K562 (cell line): ENCODE data around the gene CCL27. TPM values are rescaled to one million over a fixed set of nuclear protein-coding genes. Genes with fewer than 3 reads are reported as not detected.
A peak's percentile ranks its signal among the peaks of the same experiment; 100 is the strongest.

ENCODE experiments used
- ATF2 ChIP-seq: sonication (generic); formaldehyde crosslinking; IDR thresholded peaks from 2 replicates; pipeline ENCODE4 v1.8.1; 2022; ENCODE audit warnings: missing genetic modification reagents
- DMBX1 ChIP-seq: fragments of 250-450 bp; sonication (Bioruptor Pico); IDR thresholded peaks from 2 replicates; pipeline ENCODE4 v1.8.0; 2022; ENCODE audit warnings: inconsistent platforms, mild to moderate bottlenecking, moderate library complexity, borderline replicate concordance
- DNMT1 ChIP-seq: fragments of 450-650 bp; IDR thresholded peaks from 2 replicates; pipeline ENCODE4 v1.6.1; 2016; ENCODE audit warnings: antibody characterized with exemption, mild to moderate bottlenecking
- ELF4 ChIP-seq: fragments of 450-650 bp; formaldehyde crosslinking; IDR thresholded peaks from 2 replicates; pipeline ENCODE4 v1.4.0; 2022; ENCODE audit warnings: missing genetic modification characterization
- FOXA3 ChIP-seq, 2 experiments: fragments of 450-650 bp in 1 of 2; sonication (generic) in 1 of 2; formaldehyde crosslinking; IDR thresholded peaks in 1 of 2; conservative IDR thresholded peaks in 1 of 2; 2 replicates each; pipeline versions ENCODE4 v1.4.0 to v1.8.0; 2020 to 2022; ENCODE audit warnings: mild to moderate bottlenecking in 2 of 2, missing genetic modification reagents in 1 of 2
- GTF2E2 ChIP-seq: fragments of 200-800 bp; sonication (Bioruptor generic); IDR thresholded peaks from 2 replicates; pipeline ENCODE4 v1.6.1; 2016; ENCODE audit warnings: missing genetic modification characterization, missing compliant biosample characterization
- HES1 ChIP-seq: fragments of 450-650 bp; IDR thresholded peaks from 2 replicates; pipeline ENCODE4 v1.6.1; 2016; ENCODE audit warnings: low read depth, mild to moderate bottlenecking, moderate library complexity
- MTA1 ChIP-seq: fragments of 450-650 bp; IDR thresholded peaks from 2 replicates; pipeline ENCODE4 v1.6.1; 2017; ENCODE audit warnings: borderline replicate concordance
- MYC ChIP-seq, 2 experiments: fragments of 250-450 bp in 1 of 2; sonication (Bioruptor Pico) in 1 of 2; IDR thresholded peaks; 2 replicates each; pipeline versions ENCODE4 v1.5.1 to v1.6.1; 2012 to 2021; ENCODE audit warnings: low read depth in 2 of 2, borderline replicate concordance in 1 of 2, improper control_type of control experiment in 1 of 2, low read length in 1 of 2, mild to moderate bottlenecking in 1 of 2, moderate library complexity in 1 of 2
- POLR3A ChIP-seq: IDR thresholded peaks from 2 replicates; pipeline ENCODE4 v1.6.1; 2011; ENCODE audit warnings: borderline replicate concordance, mild to moderate bottlenecking, moderate library complexity; ENCODE audit not compliant: insufficient read length, insufficient read depth; ENCODE audit errors: extremely low read depth
- SMC3 ChIP-seq: conservative IDR thresholded peaks from 2 replicates; pipeline ENCODE4 v1.6.1; 2011; ENCODE audit warnings: low read depth, low read length, improper control_type of control experiment; ENCODE audit not compliant: insufficient read depth
- STAT6 ChIP-seq: sonication (generic); formaldehyde crosslinking; IDR thresholded peaks from 2 replicates; pipeline ENCODE4 v1.8.1; 2023; ENCODE audit warnings: mild to moderate bottlenecking, missing genetic modification reagents
- TAF1 ChIP-seq: IDR thresholded peaks from 2 replicates; pipeline ENCODE4 v1.6.1; 2011; ENCODE audit warnings: mild to moderate bottlenecking, low read length, moderate library complexity; ENCODE audit not compliant: insufficient read depth, control insufficient read depth, severe bottlenecking; ENCODE audit errors: extremely low read depth
- TGIF2 ChIP-seq: sonication (generic); formaldehyde crosslinking; IDR thresholded peaks from 2 replicates; pipeline ENCODE4 v1.8.1; 2022; ENCODE audit warnings: mild to moderate bottlenecking, missing genetic modification reagents, moderate library complexity
- TRIM24 ChIP-seq, 2 experiments: fragments of 450-650 bp; IDR thresholded peaks; 2 replicates each; pipeline ENCODE4 v1.6.1; 2016
- ZBTB26 ChIP-seq: fragments of 450-650 bp; formaldehyde crosslinking; IDR thresholded peaks from 2 replicates; pipeline ENCODE4 v1.4.0; 2022; ENCODE audit warnings: missing genetic modification characterization
- ZNF143 ChIP-seq: sonication (generic); formaldehyde crosslinking; IDR thresholded peaks from 2 replicates; pipeline ENCODE4 v1.9.0; 2022; ENCODE audit warnings: mild to moderate bottlenecking, missing genetic modification reagents
- ZNF263 ChIP-seq: sonication (generic); formaldehyde crosslinking; IDR thresholded peaks from 2 replicates; pipeline ENCODE4 v1.8.0; 2022; ENCODE audit warnings: mild to moderate bottlenecking, missing genetic modification reagents, borderline replicate concordance
- ZNF395 ChIP-seq: fragments of 200-800 bp; sonication (Bioruptor generic); IDR thresholded peaks from 2 replicates; pipeline ENCODE4 v1.6.1; 2017; ENCODE audit warnings: missing genetic modification characterization, missing compliant biosample characterization
- polyA plus RNA-seq, 8 experiments: library from polyadenylated mRNA; depleted of rRNA in 4 of 8; stranded (reverse) in 5 of 8; unstranded in 3 of 8; fragments of >200 nt; fragmentation: Nextera tagmentation in 2 of 8; fragmentation: Illumina TruSeq in 1 of 8; extraction: Ambion mirVana in 2 of 8; extraction: Trizol in 1 of 8; gene quantifications; 2 replicates each; pipeline versions ENCODE4 v1.2.1 to v1.2.3, GENCODE V29; 2011 to 2014; ENCODE audit warnings: inconsistent platforms in 1 of 8, missing spikeins in 1 of 8
- total RNA-seq, 7 experiments: library from RNA; depleted of rRNA in 6 of 7; stranded (reverse); fragments of >200 nt in 6 of 7; fragmentation: Illumina TruSeq in 2 of 7; extraction: Trizol in 2 of 7; gene quantifications; 2 replicates each; pipeline versions ENCODE4 v1.2.1 to v1.2.3, GENCODE V29; 2011 to 2021; ENCODE audit warnings: low replicate concordance in 1 of 7

Gene CCL27
- total and polyA plus RNA-seq, 9 of the 15 experiments (the other 6 are each of a cell fraction or from before 2014, with no cell fraction given), result 0.10 to 0.53 (median 0.27) TPM; not detected in 5

- TF ChIP-seq STAT6 (no peak), HES1 (no peak), ELF4 (CRISPR knock-in tag) (0 out of 2 replicates have a peak, but pooled peaks have one; percentile 8), ZNF263 (no peak), ZNF395 (no peak), MYC (IDR thresholded peaks at IDR 0.05; ENCODE audit: low read depth, low read length) (peak; percentile 43; the same call in 1 of the 2 replicates), MYC (CRISPR knock-in tag; IDR thresholded peaks at IDR 0.05; ENCODE audit: borderline replicate concordance, low read depth) (no peak), ZBTB26 (CRISPR knock-in tag) (no peak), TGIF2 (no peak), MTA1 (no peak), FOXA3 (CRISPR knock-in tag; conservative IDR thresholded peaks at IDR 0.05 in 1 of 2, IDR thresholded peaks at IDR 0.05 in 1 of 2) (no peak), POLR3A (no peak), TRIM24 (IDR thresholded peaks at IDR 0.05) (0 out of 4 replicates have a peak, but pooled peaks of 1 of the 2 experiments have one; percentile 19), DNMT1 (no peak), TAF1 (peak; percentile 44), SMC3 (no peak), ZNF143 (CRISPR knock-in tag) (no peak), ATF2 (CRISPR knock-in tag) (no peak), DMBX1 (no peak), GTF2E2 (tag) (no peak)
Measured at GRCh38 chr9:34651876-34652601, 10.4 kb downstream of the CCL27 start, which contains the start of gene IL11RA (continued).
